C4-2B (cell line): Measurements from ENCODE around the gene SLC6A17.

Source experiments
- H3K27ac ChIP-seq: fragments of 450-650 bp; 2 replicates; pipeline ENCODE4 v1.5.1; 2017
- CTCF ChIP-seq: fragments of 450-650 bp; conservative IDR thresholded peaks from 2 replicates; pipeline ENCODE4 v1.5.1; 2017; ENCODE audit warnings: mild to moderate bottlenecking
- ZFX ChIP-seq: fragments of 450-650 bp; IDR thresholded peaks from 2 replicates; pipeline ENCODE4 v1.6.1; 2017

SLC6A17 gene

GRCh38 chr1:110153407-110153950 lies 3.2 kb downstream of the SLC6A17 start:
- TF ChIP-seq ZFX (no peak), CTCF (no peak)
- no peak overlapping the region for H3K27ac ChIP-seq

- TF ChIP-seq CTCF (no peak), ZFX (no peak)
- H3K27ac ChIP-seq: no peak overlapping the region
Observed at GRCh38 chr1:110155878-110156522, 5.7 kb downstream of the SLC6A17 start.

DNA sequence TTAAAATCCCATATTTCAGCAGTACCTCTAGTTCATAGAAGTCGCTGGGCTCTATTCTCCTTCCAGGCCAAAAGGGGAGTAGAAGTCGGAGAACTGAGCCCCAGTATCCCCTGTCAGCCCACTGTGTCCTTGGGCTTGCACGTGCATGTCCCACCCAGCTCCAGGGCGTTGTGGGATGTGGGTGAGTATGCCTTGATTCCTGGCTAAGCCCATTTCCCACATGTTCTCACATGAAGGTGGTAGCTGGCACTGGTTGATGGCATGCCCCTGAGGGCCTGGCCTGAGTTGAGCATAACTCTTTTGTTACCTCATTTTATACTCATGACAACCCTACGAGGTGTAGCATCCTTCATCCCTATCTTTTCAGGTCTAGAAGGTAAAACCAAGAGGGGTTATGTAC lies 8.0 kb downstream of the SLC6A17 start:
- TF ChIP-seq CTCF (no peak), ZFX (no peak)
- no peak overlapping the region for H3K27ac ChIP-seq

- TF ChIP-seq CTCF (no peak), ZFX (no peak)
- no peak overlapping the region for H3K27ac ChIP-seq
Observed at GRCh38 chr1:110159168-110159567, 8.9 kb downstream of the SLC6A17 start.

DNA sequence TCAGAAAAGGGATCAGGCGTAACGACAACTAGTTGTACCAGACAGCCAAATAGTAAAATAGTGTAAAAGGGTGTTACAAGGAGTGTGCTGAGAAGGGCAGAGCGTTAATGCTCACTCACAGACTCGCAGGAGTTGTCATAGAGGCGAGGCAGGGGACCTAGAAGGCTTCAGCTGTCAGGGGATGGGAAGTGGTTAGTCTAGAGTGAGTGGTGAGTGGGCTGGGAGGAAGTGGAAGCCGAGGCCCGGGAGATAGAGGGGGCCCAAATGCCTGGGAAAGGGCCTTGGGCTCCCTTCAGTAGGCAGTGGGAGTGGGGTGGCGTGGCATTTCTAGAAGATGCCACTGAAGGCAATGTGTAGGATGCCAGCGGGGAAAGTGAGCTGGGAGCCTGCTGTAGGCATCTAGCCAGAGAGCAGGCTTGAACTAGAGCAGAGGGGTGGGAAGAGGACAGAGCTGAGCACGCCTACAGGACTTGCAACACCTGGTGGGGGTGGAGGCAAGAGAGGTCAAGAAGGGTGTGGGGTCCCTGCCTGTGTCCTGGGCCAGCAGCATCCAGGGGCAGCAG lies 10.3 kb downstream of the SLC6A17 start:
- TF ChIP-seq ZFX (no peak), CTCF (no peak)
- H3K27ac ChIP-seq: no peak overlapping the region

GRCh38 chr1:110161165-110161564 lies 10.9 kb downstream of the SLC6A17 start:
- no peak overlapping the region for H3K27ac ChIP-seq
- no peak for TF ChIP-seq CTCF
- TF ChIP-seq ZFX: no peak

DNA sequence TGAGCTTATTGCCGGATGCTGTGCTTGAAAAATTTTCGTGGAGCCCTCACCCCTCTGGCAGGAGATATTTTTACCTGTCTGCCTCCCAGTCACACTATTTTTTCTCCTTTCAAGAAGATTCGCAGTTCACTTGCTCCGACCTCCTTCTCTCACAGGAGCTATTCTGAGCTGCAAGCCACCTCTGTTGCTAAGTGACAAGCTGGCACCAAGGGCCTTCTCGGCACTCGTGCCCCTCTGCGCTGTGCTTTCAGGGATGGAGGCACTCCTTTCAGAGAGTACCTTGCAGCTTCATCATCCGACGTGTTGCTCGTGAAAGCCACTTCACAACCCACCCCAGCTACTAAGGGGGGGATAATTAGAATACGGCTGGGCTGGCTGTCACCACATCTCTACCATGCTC lies 11.6 kb downstream of the SLC6A17 start:
- H3K27ac ChIP-seq: no peak overlapping the region
- TF ChIP-seq ZFX (no peak), CTCF (no peak)
